NCI-H1092 (cell line): ENCODE data around the gene PPP1R9B.

Source experiments
- DNase-seq: peaks from one replicate; lab custom pipeline; 2025; lab: John Stamatoyannopoulos, UW

The PPP1R9B gene

DNA sequence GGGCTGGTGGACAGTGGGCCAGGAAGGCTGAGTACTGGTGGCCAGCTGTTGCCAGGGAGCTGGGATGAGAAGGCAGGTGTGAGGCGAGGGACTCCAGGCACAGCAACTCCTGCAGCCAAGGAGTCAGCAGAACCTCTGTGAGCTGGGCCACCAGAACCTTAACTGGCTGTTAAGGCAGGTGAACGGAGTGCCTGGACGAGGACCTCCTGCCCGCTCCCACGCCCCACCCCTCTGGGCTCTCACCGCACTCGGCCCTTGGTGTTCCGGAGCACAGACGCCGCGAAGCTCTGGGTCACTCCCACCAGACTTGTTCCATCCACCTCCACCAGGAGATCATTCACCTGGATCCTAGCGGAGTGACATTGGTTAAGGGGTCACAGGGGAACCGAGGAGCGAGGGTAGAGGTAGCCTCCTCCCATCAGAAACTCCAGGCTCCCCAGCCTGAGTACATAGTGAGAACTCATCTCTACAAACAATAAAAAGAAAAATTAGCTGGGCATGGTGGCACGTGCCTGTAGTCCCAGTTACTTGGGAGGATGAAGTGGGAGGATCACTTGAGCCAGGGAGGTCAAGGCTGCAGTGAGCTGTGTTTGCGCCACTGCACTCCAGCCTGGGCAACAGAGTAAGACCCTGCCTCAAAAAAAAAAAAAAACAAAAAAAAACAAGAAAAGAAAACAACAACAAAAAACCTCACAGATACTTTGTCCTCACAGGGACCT is 9.3 kb downstream of the PPP1R9B start:
- no peak for DNase-seq

DNA sequence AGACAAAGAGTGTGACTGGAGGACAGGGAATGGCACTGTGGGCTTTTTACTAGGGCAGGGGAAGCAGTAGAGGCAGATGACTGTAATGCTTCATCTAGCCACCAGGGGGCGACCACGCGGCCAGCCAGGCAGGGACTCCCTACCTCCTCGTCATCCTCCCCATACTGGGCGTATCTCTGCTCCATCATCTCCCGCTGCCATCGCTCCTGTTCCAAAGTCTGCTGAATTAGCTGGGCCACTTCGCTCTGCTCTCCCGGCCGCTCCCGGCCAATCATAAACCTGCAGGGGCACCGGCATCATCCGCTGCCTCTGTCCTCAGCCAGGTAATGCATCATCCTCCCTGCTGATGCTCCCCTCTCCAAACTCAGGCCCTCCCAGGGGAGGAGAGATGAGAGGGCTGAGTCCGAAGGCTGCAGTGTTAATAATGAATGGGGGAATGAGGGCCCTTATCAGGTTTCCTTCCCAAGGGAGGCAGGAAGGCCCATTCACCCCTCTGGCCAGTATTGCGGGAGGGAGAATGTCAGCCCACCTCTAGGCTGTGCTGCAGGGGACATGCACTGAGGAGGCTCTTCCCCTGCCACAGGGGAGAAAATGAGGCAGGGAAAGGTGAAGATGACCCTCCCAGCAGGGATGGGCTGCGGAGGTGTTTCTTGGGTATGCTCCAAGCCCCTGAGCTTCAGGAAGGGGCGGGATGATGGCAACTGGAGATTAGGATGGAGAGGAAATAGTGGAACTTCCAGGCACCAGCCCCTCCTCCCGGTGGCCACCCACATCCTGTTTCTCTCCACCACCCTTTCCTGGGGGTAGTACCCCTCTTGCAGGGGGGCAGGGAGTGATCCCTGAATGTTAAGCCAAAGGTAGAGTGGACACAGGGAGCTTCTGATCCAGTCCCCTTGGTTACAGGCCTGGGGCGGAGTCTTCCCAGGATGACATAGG is 10.3 kb downstream of the PPP1R9B start:
- DNase-seq = no peak

DNA sequence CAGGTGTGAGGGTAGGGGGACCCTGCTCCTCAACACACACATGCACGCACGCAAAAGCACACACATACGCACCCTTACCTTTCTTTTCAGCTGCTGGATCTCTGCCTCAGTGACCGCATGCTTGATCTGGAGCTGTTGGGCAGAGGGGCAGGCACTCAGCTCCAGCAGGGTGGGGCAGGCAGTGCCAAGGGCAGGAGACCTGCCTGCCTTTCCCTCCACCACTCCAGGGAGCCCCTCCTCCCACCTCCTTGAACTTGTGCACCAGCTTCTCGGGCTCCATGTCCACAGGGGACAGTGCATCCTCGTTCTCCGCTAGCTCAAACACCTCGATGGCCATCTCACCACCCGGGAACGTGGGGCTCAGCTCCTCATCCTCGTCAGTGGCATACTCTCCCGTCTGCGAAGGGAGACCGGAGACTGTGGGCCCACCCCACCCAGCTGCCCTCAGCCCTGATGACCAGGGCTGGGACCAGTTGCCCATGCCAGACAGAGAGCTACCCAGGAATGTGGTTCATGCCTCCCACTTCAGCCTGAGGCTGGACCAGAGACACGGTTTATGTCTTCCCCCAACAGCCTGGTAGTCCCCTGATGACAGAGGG is 11.2 kb downstream of the PPP1R9B start:
- DNase-seq = no peak

DNA sequence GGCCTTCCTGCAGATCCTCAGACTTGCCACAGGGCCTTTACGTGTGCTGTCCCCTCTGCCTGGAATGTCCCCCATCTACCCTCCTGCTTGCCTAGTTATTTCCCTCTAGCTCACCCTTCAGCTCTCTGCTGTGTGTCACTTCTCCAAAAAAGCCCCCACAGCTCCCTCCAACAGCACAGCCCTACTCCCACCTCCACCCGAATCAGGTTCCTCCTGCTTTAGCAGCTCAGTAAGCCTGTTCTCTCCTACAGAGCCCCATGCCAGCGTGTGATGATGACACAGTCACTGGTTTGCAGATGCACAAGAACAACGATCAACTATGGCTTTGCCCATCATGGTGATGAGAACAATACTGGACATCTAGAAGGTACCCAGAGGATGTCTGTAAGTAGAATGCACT is 13.4 kb downstream of the PPP1R9B start:
- DNase-seq = no peak

DNA sequence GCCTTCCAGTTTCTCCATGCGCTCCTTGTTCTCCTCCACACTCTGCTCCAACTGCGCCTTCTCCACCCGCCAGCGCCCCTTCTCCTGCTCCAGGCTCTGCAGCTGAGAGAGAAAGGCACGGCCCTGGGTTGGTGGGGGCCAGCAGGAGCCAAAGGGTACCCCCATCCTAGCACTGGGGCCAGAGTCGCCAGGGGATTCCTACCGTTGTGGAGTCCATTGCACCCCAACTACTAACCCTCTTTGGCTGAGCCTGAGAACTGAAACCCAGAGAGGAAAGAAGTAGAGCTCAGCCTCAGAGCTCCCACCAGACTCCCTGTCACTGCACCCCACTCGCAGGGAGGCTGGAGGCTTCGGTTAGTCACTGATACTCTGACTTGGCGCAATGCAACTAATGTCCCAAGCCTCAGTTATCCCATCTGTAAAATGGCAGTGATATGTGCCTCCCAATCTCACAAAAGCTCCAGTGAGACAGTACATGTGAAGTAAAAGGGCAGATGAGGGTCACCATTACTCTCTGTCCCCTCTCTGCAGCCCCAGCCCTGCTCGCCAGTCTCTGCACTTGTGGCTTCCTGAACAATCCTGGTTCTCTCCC is 14.3 kb downstream of the PPP1R9B start:
- no peak for DNase-seq

DNA sequence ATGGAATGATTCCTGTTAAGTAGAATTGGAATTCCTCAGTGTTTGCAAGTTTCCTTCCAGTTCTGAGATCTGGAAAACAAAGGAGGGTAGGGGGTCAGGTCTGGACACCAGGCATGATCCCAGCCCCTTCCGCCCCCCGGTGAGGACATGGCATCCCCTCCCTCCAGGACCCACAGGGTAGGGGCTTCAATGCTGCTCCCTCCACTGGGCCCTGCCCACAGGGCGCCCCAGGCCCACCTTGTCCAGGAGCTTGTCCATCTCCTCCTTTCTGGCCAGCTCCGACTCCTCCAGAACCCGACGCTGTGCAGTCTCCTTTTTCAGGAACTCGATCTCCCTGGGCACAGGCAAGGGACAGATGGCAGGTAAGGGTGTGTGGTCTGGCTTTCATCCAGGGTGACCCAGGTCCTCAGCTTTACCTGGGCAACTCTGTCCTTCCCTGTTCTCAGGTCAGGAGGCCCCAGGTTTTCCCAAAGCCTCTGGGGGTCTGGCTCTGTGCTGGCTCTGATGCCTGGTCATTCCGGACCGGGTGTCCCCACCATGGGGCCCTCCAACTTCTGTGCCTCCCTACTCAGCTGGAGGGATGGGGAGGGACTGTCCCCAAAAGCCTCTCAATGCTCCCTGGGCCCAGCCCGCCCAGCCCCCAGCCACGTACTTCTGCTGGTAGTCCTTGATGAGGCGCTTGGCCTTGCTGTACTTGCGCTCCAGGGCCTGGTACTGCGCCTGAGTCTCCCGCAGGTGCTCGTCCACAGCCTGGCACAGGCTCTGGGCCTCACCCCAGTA is 15.0 kb downstream of the PPP1R9B start:
- no peak for DNase-seq

DNA sequence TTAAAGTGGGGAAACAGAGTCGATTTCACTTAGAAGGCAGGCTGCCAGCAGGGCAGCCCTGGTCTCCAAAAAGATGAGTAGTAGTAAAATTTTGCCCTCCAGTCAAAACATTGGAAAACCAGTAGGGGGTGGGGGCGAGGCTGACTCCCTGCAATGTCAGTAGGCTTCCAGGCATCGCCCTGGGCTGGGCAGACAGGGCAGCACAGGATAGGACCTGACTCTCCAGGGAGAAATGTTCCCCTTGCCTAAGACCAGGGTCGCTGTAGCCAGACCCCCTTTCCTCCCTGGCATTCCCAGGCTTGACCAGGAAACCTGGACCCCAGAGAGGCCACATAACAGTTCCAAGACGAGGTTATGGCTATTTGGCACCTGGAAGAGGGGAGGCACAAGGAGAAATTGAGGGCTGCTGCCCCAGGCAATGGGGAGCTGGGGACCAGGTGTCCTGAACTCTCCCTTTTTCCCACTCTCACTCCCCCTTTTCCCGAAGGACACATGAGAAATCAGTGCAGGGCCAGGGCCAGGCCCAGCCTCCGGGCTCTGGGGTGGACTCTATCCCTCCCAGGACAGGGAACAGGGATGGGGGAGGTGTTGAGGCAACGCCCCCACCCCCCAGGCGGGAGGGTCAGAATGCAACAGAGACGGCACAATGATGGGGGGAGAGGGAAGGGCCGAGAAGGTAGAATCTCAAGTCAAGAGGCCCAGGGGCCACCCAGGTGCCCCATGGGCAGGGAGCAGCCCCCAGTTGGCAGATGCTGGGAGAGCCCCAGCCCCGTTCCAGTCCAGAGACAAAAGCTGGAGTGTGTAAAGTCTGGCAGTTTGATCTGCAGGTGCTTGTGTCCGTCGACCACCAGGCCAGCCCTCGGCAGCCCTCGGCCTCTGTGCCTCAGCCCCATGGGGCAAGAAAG is 16.0 kb downstream of the PPP1R9B start:
- DNase-seq = no peak

DNA sequence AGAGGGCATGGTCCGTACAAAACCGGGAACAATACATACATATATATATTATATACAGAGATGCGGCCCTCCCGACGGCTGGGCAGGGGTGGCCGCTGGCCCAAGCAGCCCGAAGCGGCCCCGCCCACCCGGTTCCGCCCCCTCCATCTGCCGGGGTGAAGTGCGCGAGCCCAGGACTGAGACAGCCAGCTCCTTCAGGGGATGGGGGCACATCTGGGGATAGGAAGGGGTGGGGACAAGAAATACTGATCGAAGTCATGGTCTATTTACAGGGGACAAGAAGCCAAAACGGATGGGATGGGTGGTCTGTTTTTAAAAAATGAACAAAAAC is 16.7 kb downstream of the PPP1R9B start:
- no peak for DNase-seq

DNA sequence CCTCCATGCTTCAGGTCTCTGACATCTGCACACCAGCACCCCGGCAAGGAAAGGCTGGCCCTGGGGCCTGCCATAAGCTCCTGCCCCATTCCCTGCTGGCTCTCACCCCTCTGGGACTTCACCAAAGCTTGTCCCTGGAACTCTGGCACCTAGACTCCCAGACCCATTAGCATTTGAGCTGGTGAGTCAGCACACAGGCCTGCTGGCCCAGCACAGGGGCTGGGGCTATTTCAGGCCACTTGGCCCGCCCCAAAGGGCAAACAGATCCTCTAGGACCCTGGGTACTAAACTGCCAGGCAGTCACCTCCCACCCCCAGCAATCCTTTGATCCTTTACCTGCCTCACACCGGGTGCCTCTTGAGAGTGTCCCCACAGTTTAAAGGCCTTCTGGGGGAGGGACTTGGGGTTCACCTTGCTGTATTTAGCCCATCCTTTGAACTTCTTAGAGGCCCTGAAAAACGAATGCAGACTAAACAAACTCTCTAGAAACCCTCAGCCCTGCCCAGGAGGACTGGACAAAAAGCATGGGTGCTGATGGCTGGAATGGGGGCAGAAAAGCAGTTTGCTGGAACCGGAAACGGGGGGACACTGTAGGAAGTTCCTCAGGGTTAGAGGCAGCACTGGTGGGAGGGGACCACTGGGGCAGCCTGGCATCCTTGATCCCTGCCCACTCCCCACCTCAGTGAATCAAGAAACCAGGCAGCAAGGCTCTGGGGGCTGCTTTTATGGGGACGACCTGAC is 17.3 kb downstream of the PPP1R9B start:
- DNase-seq = no peak

DNA sequence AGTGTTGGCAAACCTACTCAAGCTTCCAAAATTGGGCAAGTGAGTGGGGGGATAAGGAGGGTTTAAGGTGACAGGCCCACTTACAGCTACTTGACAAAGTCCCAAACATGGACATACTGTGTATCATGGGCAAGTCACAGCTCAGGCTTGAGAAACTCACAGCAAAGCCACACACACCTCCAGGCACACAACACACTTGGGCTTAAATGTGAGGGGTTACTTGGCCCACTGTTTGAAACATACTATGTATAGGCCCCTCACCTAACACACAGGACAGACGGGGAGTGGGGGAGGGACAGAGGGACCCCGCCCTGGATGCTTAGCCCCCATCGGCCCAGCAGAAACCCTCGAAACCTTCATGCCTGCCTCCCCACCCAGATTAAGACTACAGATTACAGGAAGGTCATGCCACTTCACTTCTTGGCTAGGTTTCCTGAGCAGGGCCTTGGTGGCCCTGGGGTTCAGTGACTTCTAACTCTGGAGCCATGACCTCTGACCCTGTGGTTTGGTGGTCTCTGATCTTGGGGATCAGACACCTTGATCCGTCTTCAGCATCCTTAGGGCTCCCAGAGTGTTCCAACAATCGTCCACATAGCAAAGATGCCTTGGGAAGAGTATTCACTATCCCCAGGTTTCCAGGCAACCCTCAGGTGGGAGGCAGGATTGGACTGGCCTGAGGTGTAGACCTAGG is 18.2 kb downstream of the PPP1R9B start:
- no peak for DNase-seq

DNA sequence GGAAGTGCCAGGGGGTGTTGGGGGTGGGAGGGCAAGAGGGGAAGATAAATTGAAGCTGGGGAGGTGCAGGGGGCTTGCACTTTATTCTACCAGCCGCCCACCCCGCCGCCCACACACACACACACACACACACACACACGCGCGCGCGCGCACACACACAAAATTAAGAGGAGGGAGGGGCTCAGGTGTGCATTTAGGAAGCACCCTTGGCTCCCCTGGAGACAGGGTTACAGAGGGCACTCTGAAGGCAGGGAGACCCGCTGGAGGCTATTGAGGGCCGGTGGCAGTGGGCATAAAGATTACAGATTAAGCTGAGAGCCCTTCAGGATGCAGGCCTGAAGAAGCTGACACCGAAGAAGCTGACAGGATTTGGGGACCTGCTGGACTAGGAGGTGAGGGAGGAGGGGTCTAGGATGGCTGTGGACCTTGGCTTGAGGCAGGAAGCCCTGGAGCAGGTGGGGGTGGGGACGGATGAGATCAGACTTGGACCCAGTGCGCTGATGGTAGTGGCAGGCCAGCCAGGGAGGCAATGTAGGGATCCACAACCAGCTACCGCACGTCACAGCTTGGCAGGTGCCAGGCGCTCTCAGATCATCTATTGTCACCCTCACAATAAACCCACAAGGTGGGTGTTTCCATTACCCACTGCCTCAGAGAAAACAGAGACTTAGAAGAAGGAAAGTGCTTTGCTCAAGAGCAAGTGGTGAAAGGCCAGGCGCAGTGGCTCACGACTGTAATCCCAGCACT is 19.7 kb downstream of the PPP1R9B start:
- DNase-seq = no peak

DNA sequence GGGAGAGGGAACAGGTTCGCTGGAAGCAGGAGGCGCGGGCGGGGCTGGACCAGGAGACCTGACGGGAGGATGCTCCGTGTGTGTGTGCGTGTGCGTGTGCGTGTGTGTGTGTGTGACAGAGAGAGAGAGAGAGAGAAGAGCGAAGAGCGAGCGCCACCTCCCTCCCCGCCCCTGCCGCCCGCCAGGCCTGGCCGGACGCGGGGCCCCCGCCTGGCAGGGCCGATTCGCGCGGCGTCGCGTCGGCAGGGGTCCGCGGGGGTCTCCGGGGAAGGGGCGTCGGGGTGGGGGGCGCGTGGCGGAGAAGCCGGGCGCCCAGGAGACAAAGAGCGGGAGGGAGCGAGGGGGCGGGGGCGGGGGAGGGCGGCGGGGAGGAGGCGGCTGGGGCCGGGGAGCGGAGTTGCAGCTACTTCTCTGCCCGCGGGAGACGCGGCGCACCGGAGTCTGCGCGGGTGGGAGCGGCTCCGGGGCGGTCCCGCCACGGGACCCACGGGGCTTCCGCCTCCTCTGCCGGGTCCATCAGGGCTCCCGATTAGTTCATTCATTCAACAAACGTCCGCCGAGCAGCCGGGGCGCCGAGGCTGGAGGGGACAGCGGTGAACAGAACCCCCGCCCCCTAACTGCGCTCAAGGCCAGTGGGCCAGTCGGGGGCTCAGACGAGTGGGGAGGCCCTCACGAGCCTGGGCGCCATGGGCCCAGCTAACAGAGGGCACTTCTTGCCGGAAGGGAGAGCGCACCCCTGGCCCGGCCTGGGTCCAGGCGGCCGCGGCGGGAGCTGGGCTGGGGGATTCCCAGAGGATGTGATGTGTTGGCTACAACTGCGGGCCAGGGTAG is 20.5 kb downstream of the PPP1R9B start, which contains the start of gene SAMD14:
TSS of gene SAMD14 (minus strand) at position 433 of the 831 bp plus-strand sequence. CDS start 5,201 bp downstream, outside the sequence.
- DNase-seq = no peak

DNA sequence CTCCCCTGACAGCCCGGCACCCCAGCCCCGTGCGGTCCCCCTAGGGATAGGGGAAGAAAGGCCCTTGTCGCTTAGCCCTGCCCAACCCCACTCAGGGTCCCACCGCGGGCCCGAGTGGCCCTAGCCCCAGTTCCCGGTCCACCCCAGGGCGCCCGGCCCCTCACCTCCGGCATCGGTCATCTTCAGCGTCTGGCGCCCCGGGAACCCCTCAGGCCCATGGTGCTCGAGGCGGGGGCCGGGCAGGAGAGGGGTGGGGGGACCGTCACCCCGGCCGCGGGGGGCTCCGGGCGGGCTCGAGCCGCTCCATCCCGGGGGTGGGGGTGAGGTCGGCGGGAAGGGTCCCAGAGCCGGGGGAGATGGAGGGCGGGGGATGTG is 21.1 kb downstream of the PPP1R9B start:
- no peak for DNase-seq

DNA sequence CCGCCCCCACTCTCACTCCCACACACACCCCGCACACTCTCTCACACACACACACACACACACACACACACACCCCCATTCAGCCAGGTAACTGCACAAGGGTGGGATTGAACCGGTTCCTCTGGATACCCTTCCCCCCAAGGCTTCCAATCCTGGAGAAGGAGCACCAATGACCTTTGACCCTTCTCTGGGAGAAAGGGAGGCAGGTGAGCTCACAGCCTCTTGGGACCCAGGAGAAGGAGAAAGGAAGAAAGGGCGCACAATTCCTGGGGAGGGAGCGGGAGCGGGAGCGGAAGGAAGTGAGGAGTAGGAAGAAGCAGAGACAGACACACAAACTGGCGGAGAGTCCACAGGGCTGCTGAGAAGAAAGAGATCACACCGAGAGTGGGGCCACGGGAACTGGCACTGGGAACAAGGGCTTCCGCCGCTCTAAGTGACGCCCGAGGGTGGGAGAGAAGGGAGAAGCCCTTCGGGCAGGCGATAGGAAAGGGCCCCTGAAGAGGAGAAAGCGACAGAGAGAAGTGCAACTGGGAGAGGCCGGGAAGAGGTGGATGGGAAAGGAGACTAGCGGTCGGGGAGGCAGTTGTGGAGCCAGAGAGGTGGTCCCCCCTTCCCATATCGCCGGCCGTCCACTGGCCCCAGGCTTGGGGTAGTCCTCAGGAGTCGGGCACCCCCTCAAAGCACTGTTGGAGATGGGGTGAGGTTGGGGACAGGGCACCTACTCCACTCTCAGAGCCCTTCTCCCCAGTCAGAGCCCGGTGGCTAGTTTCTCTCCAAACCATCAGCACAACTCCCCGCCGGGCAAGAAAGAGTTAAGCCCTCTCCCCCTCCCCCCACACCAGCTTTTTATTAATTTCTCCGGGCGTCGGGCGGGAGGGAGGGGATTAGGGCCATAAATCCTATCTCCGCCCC is 21.8 kb downstream of the PPP1R9B start:
- no peak for DNase-seq

DNA sequence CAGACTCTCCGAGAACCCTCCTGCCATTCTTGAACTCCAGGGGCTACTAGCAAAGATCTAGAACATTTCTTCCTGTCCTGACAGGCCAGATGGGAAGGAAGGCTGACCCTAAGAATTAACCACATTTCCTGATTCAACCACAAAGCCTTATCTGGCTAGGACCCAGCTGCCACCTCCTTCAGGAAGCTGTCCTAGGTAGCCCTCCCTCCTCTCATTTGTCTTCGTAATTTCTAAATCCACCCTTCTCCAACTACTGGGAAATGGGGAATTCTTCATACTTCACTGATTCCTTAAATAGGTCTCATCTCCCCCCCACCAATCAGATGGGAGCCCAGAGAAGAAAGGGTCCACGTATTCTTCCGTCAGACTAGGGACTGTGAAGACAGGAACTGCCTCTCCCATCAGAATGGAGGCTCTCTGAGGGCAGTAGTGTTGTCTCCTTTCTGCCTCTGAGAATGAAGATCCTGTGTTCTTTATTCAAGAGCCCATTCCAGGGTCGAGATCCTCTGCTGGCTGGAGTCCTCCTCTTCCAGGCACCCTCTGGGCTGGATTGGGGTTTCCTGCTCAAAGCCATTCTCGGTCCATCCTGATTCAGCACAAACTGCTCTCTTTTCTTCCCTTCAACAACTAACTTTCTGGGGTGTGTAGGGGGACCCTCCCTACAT is 22.6 kb downstream of the PPP1R9B start:
- DNase-seq = no peak

DNA sequence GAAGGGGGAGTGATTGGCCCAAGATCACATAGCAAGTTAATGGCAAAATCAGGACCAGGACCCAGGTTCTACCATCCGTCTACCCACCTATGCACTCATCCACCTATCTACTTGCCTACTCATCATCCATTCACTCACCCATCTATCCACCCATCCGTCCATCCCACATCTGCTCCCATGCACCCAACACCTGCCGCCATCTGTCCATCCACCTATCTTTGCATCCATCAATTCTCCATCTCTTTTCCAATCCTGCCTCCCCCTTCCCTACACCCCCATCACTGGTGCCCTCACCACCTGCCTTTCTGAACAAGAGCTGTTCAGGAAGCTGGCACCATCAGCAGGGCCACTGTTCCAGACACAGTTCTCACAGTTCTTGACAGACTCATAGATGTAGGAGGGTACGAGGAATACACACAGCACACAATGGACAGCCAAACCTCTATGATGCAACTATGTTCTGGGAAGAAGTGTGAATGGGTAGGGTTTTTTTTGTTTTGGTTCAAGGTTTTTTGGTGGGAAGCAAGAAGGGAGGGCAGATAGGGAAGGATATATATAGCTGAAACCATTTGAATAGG is 25.0 kb downstream of the PPP1R9B start:
- DNase-seq = no peak
